IMR-90 (cell line): ENCODE results near the gene KRT3. TPM values are rescaled to one million over a fixed set of nuclear protein-coding genes. Genes with fewer than 3 reads are reported as not detected.

ENCODE experiments used
- ATAC-seq: fragments of 200-7000 bp; cut with Tn5 transposase; 2 replicates; pipeline ENCODE4 v1.9.1; 2020; ENCODE audit warnings: low read depth, mild to moderate bottlenecking, moderate library complexity
- BruUV-seq: library from RNA; stranded (reverse); fragments of 400-500 nt; replicated peaks from 2 replicates; lab custom pipeline; 2021; lab: Mats Ljungman, UMichigan
- CTCF ChIA-PET: fragments of 300-600 bp; formaldehyde crosslinking; extraction: SDS; loops from one replicate; lab custom pipeline; 2021; ENCODE audit warnings: antibody characterized with exemption; lab: Yijun Ruan, JAX
- POLR2A ChIA-PET: fragments of 300-600 bp; sonication (Branson Sonifier 250); formaldehyde crosslinking; loops from one replicate; lab custom pipeline; 2022; ENCODE audit warnings: antibody characterized with exemption; ENCODE audit not compliant: unreplicated experiment; lab: Charles Lee
- DNase-seq: peaks from one replicate; pipeline ENCODE4 v3.0.0; 2013
- H2AFZ ChIP-seq: replicated peaks from 2 replicates; pipeline ENCODE3; 2013; ENCODE audit warnings: low read length, mild to moderate bottlenecking; ENCODE audit not compliant: poor library complexity
- H2AK5ac ChIP-seq: 2 replicates; pipeline ENCODE4 v1.6.1; 2013; ENCODE audit warnings: low read depth, low read length, inconsistent platforms
- H2AK9ac ChIP-seq: replicated peaks from 2 replicates; pipeline ENCODE3; 2013; ENCODE audit warnings: mild to moderate bottlenecking, low read depth, low read length, moderate library complexity; ENCODE audit not compliant: poor library complexity
- H2BK120ac ChIP-seq: 2 replicates; pipeline ENCODE4 v1.6.1; 2013; ENCODE audit warnings: low read depth, low read length, inconsistent platforms
- H2BK15ac ChIP-seq: 3 replicates; pipeline ENCODE4 v1.6.1; 2013; ENCODE audit warnings: low read depth, low read length, inconsistent platforms
- H2BK20ac ChIP-seq: 2 replicates; pipeline ENCODE4 v1.6.1; 2013; ENCODE audit warnings: low read depth, mild to moderate bottlenecking, inconsistent platforms, low read length, moderate library complexity
- H2BK5ac ChIP-seq: 2 replicates; pipeline ENCODE4 v1.6.1; 2013; ENCODE audit warnings: mild to moderate bottlenecking, low read depth, low read length, inconsistent platforms; ENCODE audit not compliant: poor library complexity, severe bottlenecking
- H3K14ac ChIP-seq: replicated peaks from 2 replicates; pipeline ENCODE4 v1.6.1; 2013; ENCODE audit warnings: low read depth, low read length, inconsistent platforms
- H3K18ac ChIP-seq: 2 replicates; pipeline ENCODE4 v1.6.1; 2013; ENCODE audit warnings: low read depth, low read length, control low read depth
- H3K23ac ChIP-seq: 2 replicates; pipeline ENCODE4 v1.6.1; 2013; ENCODE audit warnings: low read depth, low read length, inconsistent platforms
- H3K27ac ChIP-seq: 2 replicates; pipeline ENCODE4 v1.5.1; 2013; ENCODE audit warnings: mild to moderate bottlenecking, control low read depth, low read length; ENCODE audit not compliant: insufficient read depth
- H3K27me3 ChIP-seq: 2 replicates; pipeline ENCODE4 v1.6.1; 2013; ENCODE audit warnings: low read length; ENCODE audit not compliant: control insufficient read depth, insufficient read depth
- H3K36me3 ChIP-seq: 2 replicates; pipeline ENCODE4 v1.6.1; 2013; ENCODE audit warnings: low read length, mixed read lengths; ENCODE audit not compliant: control insufficient read depth, insufficient read depth
- H3K4ac ChIP-seq: 2 replicates; pipeline ENCODE4 v1.6.1; 2013; ENCODE audit warnings: low read depth, low read length, inconsistent platforms
- H3K4me1 ChIP-seq: 2 replicates; pipeline ENCODE4 v1.6.1; 2013; ENCODE audit warnings: low read length, mixed read lengths; ENCODE audit not compliant: control insufficient read depth, insufficient read depth
- H3K4me2 ChIP-seq: 2 replicates; pipeline ENCODE4 v1.6.1; 2013; ENCODE audit warnings: low read depth, mild to moderate bottlenecking, control low read depth, low read length, moderate library complexity
- H3K4me3 ChIP-seq: 2 replicates; pipeline ENCODE4 v1.5.1; 2013; ENCODE audit warnings: low read depth, mild to moderate bottlenecking, control low read depth, low read length, moderate library complexity; ENCODE audit not compliant: insufficient read depth
- H3K56ac ChIP-seq: 2 replicates; pipeline ENCODE4 v1.6.1; 2013; ENCODE audit warnings: low read length, inconsistent platforms; ENCODE audit not compliant: insufficient read depth; ENCODE audit errors: extremely low read depth
- H3K79me1 ChIP-seq, 2 experiments: 2 replicates each; pipeline ENCODE4 v1.6.1; 2013; ENCODE audit warnings: low read length in 2 of 2, inconsistent platforms in 1 of 2, low read depth in 1 of 2
- H3K9ac ChIP-seq: 2 replicates; pipeline ENCODE4 v1.6.1; 2013; ENCODE audit warnings: low read depth, low read length, control low read depth
- H3K9me1 ChIP-seq: 2 replicates; pipeline ENCODE4 v1.6.1; 2013; ENCODE audit warnings: low read length, inconsistent platforms; ENCODE audit not compliant: insufficient read depth
- H3K9me3 ChIP-seq: 2 replicates; pipeline ENCODE4 v1.6.1; 2013; ENCODE audit warnings: low read length; ENCODE audit not compliant: control insufficient read depth, insufficient read depth
- H4K20me1 ChIP-seq: 2 replicates; pipeline ENCODE4 v1.6.1; 2013; ENCODE audit warnings: low read length, inconsistent platforms; ENCODE audit not compliant: insufficient read depth
- H4K5ac ChIP-seq: 2 replicates; pipeline ENCODE4 v1.6.1; 2013; ENCODE audit warnings: mild to moderate bottlenecking, low read depth, low read length, control low read depth
- H4K8ac ChIP-seq, 2 experiments: 2 replicates each; pipeline ENCODE4 v1.6.1; 2013; ENCODE audit warnings: low read depth in 2 of 2, low read length in 2 of 2, control low read depth in 1 of 2, inconsistent platforms in 1 of 2
- H4K91ac ChIP-seq: 2 replicates; pipeline ENCODE4 v1.6.1; 2013; ENCODE audit warnings: low read depth, low read length, inconsistent platforms; ENCODE audit not compliant: insufficient read depth
- BHLHE40 ChIP-seq: fragments of 150-350 bp; IDR thresholded peaks from 2 replicates; pipeline ENCODE4 v1.6.1; 2016; ENCODE audit warnings: mild to moderate bottlenecking, low read depth, low read length
- CEBPB ChIP-seq: IDR thresholded peaks from 2 replicates; pipeline ENCODE4 v1.6.1; 2012; ENCODE audit warnings: low read depth, low read length, improper control_type of control experiment
- CHD1 ChIP-seq: IDR thresholded peaks from 2 replicates; pipeline ENCODE4 v1.6.1; 2012; ENCODE audit warnings: low read depth, low read length, improper control_type of control experiment
- FOS ChIP-seq: fragments of 150-350 bp; IDR thresholded peaks from 2 replicates; pipeline ENCODE4 v1.6.1; 2016; ENCODE audit warnings: low read depth, low read length
- MAFK ChIP-seq: IDR thresholded peaks from 2 replicates; pipeline ENCODE4 v1.6.1; 2012; ENCODE audit warnings: low read depth, low read length, improper control_type of control experiment
- MXI1 ChIP-seq: IDR thresholded peaks from 2 replicates; pipeline ENCODE4 v1.6.1; 2012; ENCODE audit warnings: low read depth, mild to moderate bottlenecking, low read length, moderate library complexity, borderline replicate concordance
- NFE2L2 ChIP-seq: fragments of 150-350 bp; IDR thresholded peaks from 2 replicates; pipeline ENCODE4 v1.6.1; 2016; ENCODE audit warnings: low read depth, mild to moderate bottlenecking, low read length
- POLR2A ChIP-seq: IDR thresholded peaks from 2 replicates; pipeline ENCODE4 v1.6.1; 2012; ENCODE audit warnings: mild to moderate bottlenecking, low read depth, low read length
- RAD21 ChIP-seq: IDR thresholded peaks from 2 replicates; pipeline ENCODE4 v1.6.1; 2012; ENCODE audit warnings: low read length, improper control_type of control experiment
- RFX5 ChIP-seq: IDR thresholded peaks from 2 replicates; pipeline ENCODE4 v1.8.0; 2012; ENCODE audit warnings: low read depth, mild to moderate bottlenecking, low read length, moderate library complexity
- WGBS, 2 experiments: methylation state at CpG; one replicate each; pipeline versions ENCODE4 v1.1.5 to v1.1.7; 2013; ENCODE audit warnings: missing lambda C conversion rate in 2 of 2; ENCODE audit not compliant: insufficient read length in 1 of 2; ENCODE audit errors: extremely low coverage in 2 of 2; 5-methylcytosine and 5-hydroxymethylcytosine counted together
- dilution Hi-C: fragments of 300-500 bp; cut with HindIII; formaldehyde crosslinking; loops from one replicate; pipeline ENCODE4 v1.14.3; 2018; ENCODE audit warnings: low sequenced_read_pairs; ENCODE audit not compliant: unreplicated experiment
- in situ Hi-C: fragments of 300-500 bp; cut with MboI; formaldehyde crosslinking; loops from 3 replicates; pipeline ENCODE4 v1.14.3; 2019; ENCODE audit warnings: low sequenced_read_pairs, inconsistent platforms, mixed read lengths
- intact Hi-C: fragments of 100-400 bp; cut with micrococcal nuclease; formaldehyde crosslinking; loops from 2 replicates; pipeline ENCODE4 v1.10.0; 2022
- polyA plus RNA-seq, 3 experiments: library from polyadenylated mRNA; depleted of rRNA; stranded (reverse); fragments of >200 nt; gene quantifications; 2 replicates each; pipeline ENCODE4 v1.2.3, GENCODE V29; 2012; ENCODE audit warnings: low replicate concordance in 1 of 3
- total RNA-seq: library from RNA; depleted of rRNA; stranded (reverse); fragments of >200 nt; gene quantifications from 2 replicates; pipeline ENCODE4 v1.2.3, GENCODE V29; 2012
- TF ChIP-seq, protein P1 (sequence below): fragments of 150-350 bp; IDR thresholded peaks from 2 replicates; pipeline ENCODE4 v1.6.1; 2017; ENCODE audit warnings: mild to moderate bottlenecking, antibody characterized with exemption, low read length, low read depth
- TF ChIP-seq, protein P2 (sequence below): conservative IDR thresholded peaks from 2 replicates; pipeline ENCODE4 v1.5.1; 2012; ENCODE audit warnings: mild to moderate bottlenecking, low read depth, low read length, improper control_type of control experiment
- TF ChIP-seq, protein P3 (sequence below): fragments of 150-350 bp; IDR thresholded peaks from 2 replicates; pipeline ENCODE4 v1.6.1; 2016; ENCODE audit warnings: low read depth, mild to moderate bottlenecking, low read length, moderate library complexity, borderline replicate concordance

KRT3 gene
- total and polyA plus RNA-seq, 2 of the 4 experiments (the other 2 are of a cell fraction), result not detected

DNA sequence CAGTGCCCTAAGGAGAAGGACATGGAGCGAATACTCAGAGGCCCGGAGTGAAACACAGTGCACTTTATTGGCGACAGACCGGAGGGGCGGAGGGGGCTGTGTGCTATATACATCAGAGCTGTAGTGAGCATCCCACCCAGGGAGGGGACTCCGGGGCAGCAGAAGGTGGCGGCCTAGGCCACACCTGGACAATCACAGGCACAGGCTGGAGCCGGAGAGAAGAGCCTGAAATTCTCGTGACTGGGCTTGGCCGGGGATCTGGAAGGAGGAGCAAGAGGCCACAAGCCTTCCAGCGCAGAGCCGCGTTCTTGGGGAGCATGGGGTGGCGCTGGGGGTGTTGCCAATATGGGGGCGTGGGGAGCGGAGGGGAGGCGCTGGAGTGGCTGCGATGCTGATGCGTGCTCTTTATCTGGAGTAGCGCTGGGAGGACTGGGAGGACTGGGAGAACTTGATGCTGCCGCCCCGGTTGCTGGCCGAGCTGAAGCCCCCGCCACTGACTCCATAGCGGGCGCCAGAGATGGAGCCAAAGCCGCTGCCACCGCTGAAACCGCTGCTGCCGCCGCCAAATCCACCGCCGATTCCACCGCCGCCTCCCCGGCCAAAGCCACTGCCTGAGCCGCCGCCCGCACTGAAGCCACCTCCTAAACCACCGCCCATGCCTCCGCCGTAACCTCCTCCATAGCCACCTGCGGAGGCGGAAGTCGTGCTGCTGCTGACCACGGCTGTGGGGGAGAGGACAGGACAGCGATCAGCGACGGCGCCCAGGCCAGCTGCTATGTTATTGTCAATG lies 6.1 kb downstream of the KRT3 start:
- Histone ChIP-seq H2BK15ac (no peak overlapping the region), H4K8ac (no peak overlapping the region), H3K14ac (no peak overlapping the region), H3K4me3 (no peak overlapping the region), H2AK9ac (no peak overlapping the region), H4K20me1 (no peaks in the 10 kb centered on the region), H3K4me2 (no peak overlapping the region), H2BK120ac (no peak overlapping the region), H2AFZ (peak overlapping the region; percentile 64), H3K9ac (no peak overlapping the region), H3K9me1 (no peaks in the 10 kb centered on the region), H3K18ac (no peak overlapping the region), H3K56ac (no peak overlapping the region), H3K9me3 (no peaks in the 10 kb centered on the region), H3K79me1 (no peaks in the 10 kb centered on the region), H3K4me1 (no peaks in the 10 kb centered on the region), H4K91ac (no peak overlapping the region), H2BK5ac (no peak overlapping the region), H3K27me3 (peaks cover 46% of the 10 kb centered on the region), H2BK20ac (no peak overlapping the region), H3K23ac (no peak overlapping the region), H4K5ac (no peak overlapping the region), H3K36me3 (no peaks in the 10 kb centered on the region), H3K27ac (no peak overlapping the region), H2AK5ac (no peak overlapping the region), H3K4ac (no peak overlapping the region)
- WGBS, 2 experiments, result 36% methylated on average over 22 of the region's 50 CpGs; no CpG with 5 or more reads in 1 of the 2 experiments
- ATAC-seq (no peak), DNase-seq (no peak)
- ChIA-PET CTCF (no interaction called here), POLR2A (no interaction called here)
- TF ChIP-seq RAD21, result no peak
- no peak for TF ChIP-seq CEBPB
- TF ChIP-seq NFE2L2, result no peak
- no peak for TF ChIP-seq FOS
- no peak for TF ChIP-seq BHLHE40
- TF ChIP-seq RFX5, result no peak
- no peak for TF ChIP-seq CHD1
- no peak for TF ChIP-seq POLR2A
- TF ChIP-seq, protein P1, sequence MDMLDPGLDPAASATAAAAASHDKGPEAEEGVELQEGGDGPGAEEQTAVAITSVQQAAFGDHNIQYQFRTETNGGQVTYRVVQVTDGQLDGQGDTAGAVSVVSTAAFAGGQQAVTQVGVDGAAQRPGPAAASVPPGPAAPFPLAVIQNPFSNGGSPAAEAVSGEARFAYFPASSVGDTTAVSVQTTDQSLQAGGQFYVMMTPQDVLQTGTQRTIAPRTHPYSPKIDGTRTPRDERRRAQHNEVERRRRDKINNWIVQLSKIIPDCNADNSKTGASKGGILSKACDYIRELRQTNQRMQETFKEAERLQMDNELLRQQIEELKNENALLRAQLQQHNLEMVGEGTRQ, result no peak
- TF ChIP-seq, protein P2, sequence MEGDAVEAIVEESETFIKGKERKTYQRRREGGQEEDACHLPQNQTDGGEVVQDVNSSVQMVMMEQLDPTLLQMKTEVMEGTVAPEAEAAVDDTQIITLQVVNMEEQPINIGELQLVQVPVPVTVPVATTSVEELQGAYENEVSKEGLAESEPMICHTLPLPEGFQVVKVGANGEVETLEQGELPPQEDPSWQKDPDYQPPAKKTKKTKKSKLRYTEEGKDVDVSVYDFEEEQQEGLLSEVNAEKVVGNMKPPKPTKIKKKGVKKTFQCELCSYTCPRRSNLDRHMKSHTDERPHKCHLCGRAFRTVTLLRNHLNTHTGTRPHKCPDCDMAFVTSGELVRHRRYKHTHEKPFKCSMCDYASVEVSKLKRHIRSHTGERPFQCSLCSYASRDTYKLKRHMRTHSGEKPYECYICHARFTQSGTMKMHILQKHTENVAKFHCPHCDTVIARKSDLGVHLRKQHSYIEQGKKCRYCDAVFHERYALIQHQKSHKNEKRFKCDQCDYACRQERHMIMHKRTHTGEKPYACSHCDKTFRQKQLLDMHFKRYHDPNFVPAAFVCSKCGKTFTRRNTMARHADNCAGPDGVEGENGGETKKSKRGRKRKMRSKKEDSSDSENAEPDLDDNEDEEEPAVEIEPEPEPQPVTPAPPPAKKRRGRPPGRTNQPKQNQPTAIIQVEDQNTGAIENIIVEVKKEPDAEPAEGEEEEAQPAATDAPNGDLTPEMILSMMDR, result no peak
- TF ChIP-seq, protein P3, sequence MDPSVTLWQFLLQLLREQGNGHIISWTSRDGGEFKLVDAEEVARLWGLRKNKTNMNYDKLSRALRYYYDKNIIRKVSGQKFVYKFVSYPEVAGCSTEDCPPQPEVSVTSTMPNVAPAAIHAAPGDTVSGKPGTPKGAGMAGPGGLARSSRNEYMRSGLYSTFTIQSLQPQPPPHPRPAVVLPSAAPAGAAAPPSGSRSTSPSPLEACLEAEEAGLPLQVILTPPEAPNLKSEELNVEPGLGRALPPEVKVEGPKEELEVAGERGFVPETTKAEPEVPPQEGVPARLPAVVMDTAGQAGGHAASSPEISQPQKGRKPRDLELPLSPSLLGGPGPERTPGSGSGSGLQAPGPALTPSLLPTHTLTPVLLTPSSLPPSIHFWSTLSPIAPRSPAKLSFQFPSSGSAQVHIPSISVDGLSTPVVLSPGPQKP, result no peak
- TF ChIP-seq MAFK, result no peak
- TF ChIP-seq MXI1, result no peak
- intact Hi-C loops, result no loop called here
- in situ Hi-C loops, result no loop called here
- dilution Hi-C loops, result no loop called here
- no TSS peak for BruUV-seq
